Stimulated activated CD4-positive, alpha-beta T cell treated with anti-CD3 and anti-CD28 coated beads, Interleukin-4, amount 100 ng/mL, for 4 hours (primary cell): ENCODE results near the gene SBK1.
"Not testable (repeated sequence)": the region's sequence is repeated elsewhere in the genome, so short reads cannot be mapped to it uniquely, and the experiment has no call there.

ENCODE experiments used
- DNase-seq, 2 experiments: peaks; one replicate each; pipeline ENCODE4 v3.0.0-alpha.2; 2020

Gene SBK1

DNA sequence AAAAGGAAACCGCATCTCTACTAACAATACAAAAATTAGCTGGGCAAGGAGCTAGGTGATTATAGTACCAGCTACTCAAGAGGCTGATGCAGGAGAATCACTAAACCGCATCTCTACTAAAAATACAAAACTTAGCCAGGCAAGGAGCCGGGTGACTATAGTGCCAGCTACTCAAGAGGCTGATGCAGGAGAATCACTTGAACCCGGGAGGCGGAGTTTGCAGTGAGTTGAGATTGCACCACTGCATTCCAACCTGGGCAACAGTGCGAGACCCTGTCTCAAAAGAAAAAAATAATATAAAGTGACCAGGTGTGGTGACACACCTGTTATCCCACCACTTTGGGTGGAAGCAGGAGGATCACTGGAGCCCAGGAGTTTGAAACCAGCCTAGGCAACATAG lies 45.9 kb downstream of the SBK1 start:
- DNase-seq = not testable (repeated sequence)

DNA sequence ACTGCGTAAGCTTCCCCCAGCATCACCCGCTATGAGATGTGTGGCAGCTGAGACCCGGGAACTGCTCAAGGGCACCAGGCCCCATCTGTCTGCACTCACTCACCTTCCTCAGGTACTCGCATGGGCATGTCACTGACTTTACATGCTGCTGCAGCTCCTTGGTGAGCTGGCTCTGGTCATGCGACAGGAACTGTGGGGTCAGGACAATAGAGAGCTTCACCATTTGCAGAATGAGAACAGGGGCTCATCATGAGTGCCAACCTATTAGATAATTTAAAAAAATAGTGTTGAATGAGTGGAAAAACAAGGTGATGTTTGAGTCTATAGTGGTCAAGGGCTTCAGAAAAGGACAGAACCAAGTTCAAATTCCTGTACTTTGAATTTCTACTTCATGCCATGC lies 70.3 kb downstream of the SBK1 start:
- not testable (repeated sequence) for DNase-seq

DNA sequence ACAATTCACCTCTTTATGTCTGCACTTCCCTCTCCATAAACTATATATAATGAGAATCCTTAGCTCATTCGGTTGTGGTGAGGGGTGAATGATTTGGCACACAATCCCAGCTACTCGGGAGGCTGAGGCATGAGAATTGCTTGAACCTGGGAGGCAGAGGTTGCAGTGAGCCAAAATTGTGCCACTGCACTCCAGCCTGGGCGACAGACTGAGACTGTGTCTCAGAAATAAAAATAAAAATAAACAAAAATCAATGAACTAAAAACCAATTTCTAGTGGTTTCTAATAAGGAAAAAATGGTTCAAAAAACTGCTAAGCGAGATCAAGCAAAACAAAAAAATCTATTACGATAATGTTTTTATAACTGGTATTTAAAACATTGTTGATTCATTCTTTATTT lies 71.1 kb downstream of the SBK1 start, which contains the start of gene NPIPB6:
Gene NPIPB6, minus strand, starts transcription at position 101 of the 400 bp plus-strand sequence. CDS start 686 bp downstream, outside the sequence.
- DNase-seq = not testable (repeated sequence)

DNA sequence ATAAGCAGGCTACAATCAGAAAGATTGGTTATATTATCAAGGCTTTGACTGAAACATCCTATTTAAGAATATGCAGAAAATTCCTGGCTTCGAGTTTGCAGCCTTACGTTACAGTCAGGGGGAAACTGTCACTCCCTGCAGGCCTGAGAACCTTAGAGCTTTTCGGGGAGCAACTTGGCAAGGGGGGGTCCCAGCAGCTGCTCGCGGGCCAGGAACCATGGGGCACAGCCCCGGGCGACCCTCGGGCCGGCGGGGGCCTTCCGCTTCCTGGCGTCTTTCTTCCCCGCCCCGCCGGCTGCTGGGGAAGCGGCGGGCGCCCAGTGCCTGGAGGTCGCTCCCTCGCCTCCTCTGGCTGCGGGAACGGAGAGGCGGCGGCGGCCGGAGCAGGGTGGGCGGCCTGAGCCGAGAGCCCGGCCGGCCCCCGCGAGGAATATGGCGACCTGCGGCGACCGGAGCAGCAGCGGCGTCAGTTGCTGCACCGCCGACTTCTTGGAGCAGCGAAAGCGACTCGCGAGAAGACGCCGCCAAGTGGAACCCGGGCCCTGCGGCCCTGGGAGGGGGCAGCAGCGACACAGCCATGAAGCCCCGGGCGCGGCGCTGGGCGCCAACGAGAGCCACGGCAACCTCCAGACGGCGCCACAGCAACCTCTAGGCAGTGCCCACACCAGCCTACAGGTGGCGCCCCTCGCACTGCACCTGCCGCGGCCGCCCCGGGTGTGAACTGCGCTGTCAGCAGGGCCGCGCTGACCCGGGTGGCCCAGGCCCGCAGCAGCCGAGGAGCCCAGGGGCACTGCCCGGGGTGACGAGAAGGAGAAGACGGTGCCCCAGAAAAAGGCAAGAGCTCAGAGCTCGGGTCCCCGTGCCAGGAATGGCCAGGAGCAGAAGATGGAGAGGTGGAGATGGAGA lies 72.2 kb downstream of the SBK1 start:
- not testable (repeated sequence) for DNase-seq

DNA sequence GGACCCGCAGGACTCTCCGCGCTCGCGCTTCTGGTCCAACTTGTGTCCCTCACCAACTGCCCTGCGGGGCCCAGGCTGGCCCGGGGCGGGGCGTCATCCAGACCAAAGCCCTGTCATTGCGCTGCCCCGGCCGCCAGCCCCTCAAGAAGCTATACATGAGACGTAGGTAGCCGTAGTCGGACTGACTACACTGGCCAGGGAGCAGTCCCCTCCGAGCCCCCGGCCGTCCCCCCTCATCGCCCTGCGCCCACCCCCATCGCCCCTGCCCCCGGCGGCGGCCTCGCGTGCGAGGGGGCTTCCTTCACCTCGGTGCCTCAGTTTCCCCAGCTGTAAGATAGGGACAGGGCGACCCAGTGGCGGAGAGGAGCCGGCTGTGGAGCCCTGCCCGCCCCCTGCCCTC lies 75.6 kb downstream of the SBK1 start:
- DNase-seq = not testable (repeated sequence)
